Neural progenitor cell (in vitro differentiated cells): Measurements from ENCODE around the gene MORN1. TPM values are rescaled to one million over a fixed set of nuclear protein-coding genes. Genes with fewer than 3 reads are reported as not detected.

Experiments
- DNase-seq: peaks from one replicate; pipeline ENCODE4 v3.0.0-alpha.2; 2016; ENCODE audit warnings: low spot score
- H2AFZ ChIP-seq: fragments of 200-600 bp; sonication (generic); replicated peaks from 2 replicates; pipeline ENCODE4 v1.6.1; 2016; ENCODE audit warnings: antibody characterized with exemption
- H3F3A ChIP-seq: fragments of 200-600 bp; sonication (generic); 2 replicates; pipeline ENCODE4 v1.6.1; 2016; ENCODE audit warnings: antibody characterized with exemption, low read depth
- H3K27ac ChIP-seq: fragments of 200-600 bp; sonication (generic); 2 replicates; pipeline ENCODE4 v1.5.1; 2016; ENCODE audit warnings: mild to moderate bottlenecking
- H3K27me3 ChIP-seq: fragments of 200-600 bp; sonication (generic); 2 replicates; pipeline ENCODE4 v1.6.1; 2016; ENCODE audit warnings: mild to moderate bottlenecking, moderate library complexity
- H3K36me3 ChIP-seq: fragments of 200-600 bp; sonication (generic); 2 replicates; pipeline ENCODE4 v1.5.1; 2016
- H3K4me1 ChIP-seq: fragments of 200-600 bp; sonication (generic); 2 replicates; pipeline ENCODE4 v1.6.1; 2016; ENCODE audit warnings: mixed run types
- H3K4me2 ChIP-seq: fragments of 200-600 bp; sonication (generic); 2 replicates; pipeline ENCODE4 v1.6.1; 2016
- H3K4me3 ChIP-seq: fragments of 200-600 bp; sonication (generic); 2 replicates; pipeline ENCODE4 v1.5.1; 2016
- H3K79me2 ChIP-seq: fragments of 200-600 bp; sonication (generic); 2 replicates; pipeline ENCODE4 v1.6.1; 2016; ENCODE audit warnings: low read depth
- H3K9ac ChIP-seq: fragments of 200-600 bp; sonication (generic); 2 replicates; pipeline ENCODE4 v1.6.1; 2016
- H3K9me3 ChIP-seq: fragments of 200-600 bp; sonication (generic); 2 replicates; pipeline ENCODE4 v1.5.1; 2016; ENCODE audit warnings: low read depth
- H4K20me1 ChIP-seq: fragments of 200-600 bp; sonication (generic); 2 replicates; pipeline ENCODE4 v1.6.1; 2016; ENCODE audit warnings: low read depth
- H3K27ac Mint-ChIP-seq: 3 replicates; pipeline ENCODE4 v1.8.0; 2021; ENCODE audit warnings: mixed read lengths
- H3K27me3 Mint-ChIP-seq: 2 replicates; pipeline ENCODE4 v1.8.0; 2022; ENCODE audit warnings: low read depth, mild to moderate bottlenecking, inconsistent platforms, moderate library complexity, mixed read lengths; ENCODE audit not compliant: insufficient read depth
- H3K36me3 Mint-ChIP-seq: 3 replicates; pipeline ENCODE4 v1.8.0; 2021; ENCODE audit warnings: mixed read lengths
- H3K4me1 Mint-ChIP-seq: 3 replicates; pipeline ENCODE4 v1.8.0; 2021; ENCODE audit warnings: mixed read lengths
- H3K4me3 Mint-ChIP-seq: 3 replicates; pipeline ENCODE4 v1.8.0; 2021; ENCODE audit warnings: mild to moderate bottlenecking, moderate library complexity, mixed read lengths
- H3K9me3 Mint-ChIP-seq: 3 replicates; pipeline ENCODE4 v1.8.0; 2020; ENCODE audit warnings: mixed read lengths
- EZH2 ChIP-seq: fragments of 200-600 bp; sonication (generic); IDR thresholded peaks from 2 replicates; pipeline ENCODE4 v1.6.1; 2017; ENCODE audit warnings: antibody characterized with exemption, mild to moderate bottlenecking, moderate library complexity
- EZH2phosphoT487 ChIP-seq: fragments of 200-600 bp; sonication (generic); IDR thresholded peaks from 2 replicates; pipeline ENCODE4 v1.6.1; 2017; ENCODE audit warnings: antibody characterized with exemption
- total RNA-seq: library from RNA; depleted of rRNA; stranded (reverse); fragments of >200 nt; gene quantifications from 2 replicates; pipeline ENCODE4 v1.2.3, GENCODE V29; 2015; ENCODE audit warnings: low replicate concordance
- TF ChIP-seq, protein P1 (sequence below): fragments of 200-600 bp; sonication (generic); IDR thresholded peaks from 2 replicates; pipeline ENCODE4 v1.5.1; 2017; ENCODE audit warnings: antibody characterized with exemption, mild to moderate bottlenecking

The MORN1 gene
- total RNA-seq, 1 donor from 2014 or later = 7.0 TPM

DNA sequence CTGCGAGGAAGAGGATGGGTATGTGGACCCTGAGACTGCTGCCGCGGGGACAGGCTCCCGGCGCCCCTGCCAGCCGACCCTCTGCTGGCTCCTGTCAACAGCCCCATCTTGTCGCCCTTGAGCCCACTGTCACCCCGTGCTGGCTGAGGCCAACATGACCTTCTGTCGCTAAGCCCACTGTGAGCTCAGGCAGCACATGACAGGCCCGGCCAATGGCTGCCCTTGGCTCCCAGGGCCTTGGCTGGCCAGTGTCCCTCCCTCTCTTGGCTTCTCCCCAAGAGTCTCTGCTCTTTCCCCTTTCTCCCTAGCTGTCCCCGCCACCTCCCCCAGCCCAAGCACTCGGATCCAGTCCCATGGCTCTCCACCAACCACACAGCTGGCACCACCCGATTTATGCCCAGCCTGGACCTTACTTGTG is 17.5 kb upstream of the MORN1 start:
- TF ChIP-seq EZH2 (no peak), EZH2phosphoT487 (no peak)
- TF ChIP-seq, protein P1, sequence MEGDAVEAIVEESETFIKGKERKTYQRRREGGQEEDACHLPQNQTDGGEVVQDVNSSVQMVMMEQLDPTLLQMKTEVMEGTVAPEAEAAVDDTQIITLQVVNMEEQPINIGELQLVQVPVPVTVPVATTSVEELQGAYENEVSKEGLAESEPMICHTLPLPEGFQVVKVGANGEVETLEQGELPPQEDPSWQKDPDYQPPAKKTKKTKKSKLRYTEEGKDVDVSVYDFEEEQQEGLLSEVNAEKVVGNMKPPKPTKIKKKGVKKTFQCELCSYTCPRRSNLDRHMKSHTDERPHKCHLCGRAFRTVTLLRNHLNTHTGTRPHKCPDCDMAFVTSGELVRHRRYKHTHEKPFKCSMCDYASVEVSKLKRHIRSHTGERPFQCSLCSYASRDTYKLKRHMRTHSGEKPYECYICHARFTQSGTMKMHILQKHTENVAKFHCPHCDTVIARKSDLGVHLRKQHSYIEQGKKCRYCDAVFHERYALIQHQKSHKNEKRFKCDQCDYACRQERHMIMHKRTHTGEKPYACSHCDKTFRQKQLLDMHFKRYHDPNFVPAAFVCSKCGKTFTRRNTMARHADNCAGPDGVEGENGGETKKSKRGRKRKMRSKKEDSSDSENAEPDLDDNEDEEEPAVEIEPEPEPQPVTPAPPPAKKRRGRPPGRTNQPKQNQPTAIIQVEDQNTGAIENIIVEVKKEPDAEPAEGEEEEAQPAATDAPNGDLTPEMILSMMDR = no peak
- H3K79me2 ChIP-seq = peaks cover 16% of the 10 kb centered on the region
- H3K4me1 ChIP-seq = peaks cover 11% of the 10 kb centered on the region
- H2AFZ ChIP-seq = no peak overlapping the region
- no peak for DNase-seq
- no peaks in the 10 kb centered on the region for H3K36me3 ChIP-seq
- no peaks in the 10 kb centered on the region for H3K27me3 ChIP-seq
- H3K27ac ChIP-seq = no peak overlapping the region
- no peak overlapping the region for H3K4me2 ChIP-seq
- H3F3A ChIP-seq = peaks cover 12% of the 10 kb centered on the region
- no peak overlapping the region for H3K9ac ChIP-seq
- H3K27me3 Mint-ChIP-seq = peaks cover 6% of the 10 kb centered on the region
- H3K4me1 Mint-ChIP-seq = peaks cover 5% of the 10 kb centered on the region
- H3K9me3 ChIP-seq = no peaks in the 10 kb centered on the region
- H3K36me3 Mint-ChIP-seq = peaks cover 8% of the 10 kb centered on the region
- peaks cover 6% of the 10 kb centered on the region for H4K20me1 ChIP-seq
- H3K4me3 ChIP-seq = no peak overlapping the region
- peak overlapping the region; percentile 57 for H3K27ac Mint-ChIP-seq
- H3K9me3 Mint-ChIP-seq = no peaks in the 10 kb centered on the region
- H3K4me3 Mint-ChIP-seq = peak overlapping the region; percentile 55

DNA sequence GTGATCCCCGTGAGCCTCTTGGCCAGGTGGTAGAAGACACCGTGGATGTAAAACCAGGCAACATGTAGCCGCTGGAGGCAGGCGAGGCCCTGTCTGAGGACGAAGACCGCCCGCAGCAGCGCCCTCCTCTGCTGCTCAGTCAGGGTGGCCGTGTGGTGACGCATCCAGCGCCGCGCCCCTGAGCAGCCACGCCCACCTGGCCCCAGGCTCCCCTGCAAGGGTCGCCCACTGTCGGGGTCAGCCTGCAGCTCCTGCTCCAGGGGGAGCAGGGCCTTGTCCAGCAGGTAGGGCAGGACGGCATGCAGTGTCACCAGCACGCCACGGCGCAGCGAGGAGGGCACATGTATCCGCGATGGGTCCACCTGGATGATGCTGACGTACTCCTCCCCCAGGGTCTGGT is 17.1 kb upstream of the MORN1 start:
- Mint-ChIP-seq H3K9me3 (no peaks in the 10 kb centered on the region), H3K4me3 (no peak overlapping the region), H3K4me1 (peaks cover 4% of the 10 kb centered on the region), H3K36me3 (peaks cover 8% of the 10 kb centered on the region), H3K27me3 (peaks cover 6% of the 10 kb centered on the region), H3K27ac (no peak overlapping the region)
- Histone ChIP-seq H3K27me3 (no peaks in the 10 kb centered on the region), H3K79me2 (peaks cover 16% of the 10 kb centered on the region), H3F3A (peaks cover 12% of the 10 kb centered on the region), H3K4me2 (no peak overlapping the region), H4K20me1 (peaks cover 6% of the 10 kb centered on the region), H3K4me3 (no peak overlapping the region), H3K9me3 (no peaks in the 10 kb centered on the region), H3K36me3 (no peaks in the 10 kb centered on the region), H3K27ac (no peak overlapping the region), H3K9ac (no peak overlapping the region), H3K4me1 (peaks cover 7% of the 10 kb centered on the region), H2AFZ (no peak overlapping the region)
- TF ChIP-seq, protein P1 = no peak
- TF ChIP-seq EZH2phosphoT487 (no peak), EZH2 (no peak)
- no peak for DNase-seq

DNA sequence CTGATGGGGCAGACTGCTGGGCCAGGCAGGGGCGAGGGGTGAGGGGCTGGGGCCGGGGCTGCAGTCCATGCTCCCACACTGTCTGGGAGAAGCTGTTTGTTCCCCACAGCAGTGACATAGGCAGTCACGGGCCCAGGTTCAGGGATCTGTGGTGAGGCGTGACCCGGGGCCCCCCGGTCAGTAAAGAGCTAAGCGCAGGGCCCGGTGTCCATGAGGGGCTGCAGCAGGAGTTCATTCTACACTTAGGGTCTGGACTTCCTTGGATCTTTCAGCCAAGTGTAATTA is 16.6 kb upstream of the MORN1 start:
- Histone ChIP-seq H4K20me1 (peaks cover 6% of the 10 kb centered on the region), H3K79me2 (peaks cover 16% of the 10 kb centered on the region), H3K9me3 (no peaks in the 10 kb centered on the region), H2AFZ (no peak overlapping the region), H3K4me2 (no peak overlapping the region), H3F3A (peaks cover 13% of the 10 kb centered on the region), H3K9ac (no peak overlapping the region), H3K27ac (no peak overlapping the region), H3K27me3 (no peaks in the 10 kb centered on the region), H3K4me1 (peaks cover 2% of the 10 kb centered on the region), H3K36me3 (no peaks in the 10 kb centered on the region), H3K4me3 (no peak overlapping the region)
- peaks cover 6% of the 10 kb centered on the region for H3K27me3 Mint-ChIP-seq
- peaks cover 10% of the 10 kb centered on the region for H3K36me3 Mint-ChIP-seq
- H3K4me1 Mint-ChIP-seq = peaks cover 4% of the 10 kb centered on the region
- H3K27ac Mint-ChIP-seq = no peak overlapping the region
- TF ChIP-seq, protein P1 = no peak
- no peak for TF ChIP-seq EZH2
- TF ChIP-seq EZH2phosphoT487 = no peak
- no peak for DNase-seq
- no peak overlapping the region for H3K4me3 Mint-ChIP-seq
- no peaks in the 10 kb centered on the region for H3K9me3 Mint-ChIP-seq
